ENCODE measurements around the gene GCH1. TPM values are rescaled to one million over a fixed set of nuclear protein-coding genes. Genes with fewer than 3 reads are reported as not detected.

Gene GCH1
- total RNA-seq, 3 donors from 2014 or later = 12.8 to 27.1 (median 19.3) TPM

DNA sequence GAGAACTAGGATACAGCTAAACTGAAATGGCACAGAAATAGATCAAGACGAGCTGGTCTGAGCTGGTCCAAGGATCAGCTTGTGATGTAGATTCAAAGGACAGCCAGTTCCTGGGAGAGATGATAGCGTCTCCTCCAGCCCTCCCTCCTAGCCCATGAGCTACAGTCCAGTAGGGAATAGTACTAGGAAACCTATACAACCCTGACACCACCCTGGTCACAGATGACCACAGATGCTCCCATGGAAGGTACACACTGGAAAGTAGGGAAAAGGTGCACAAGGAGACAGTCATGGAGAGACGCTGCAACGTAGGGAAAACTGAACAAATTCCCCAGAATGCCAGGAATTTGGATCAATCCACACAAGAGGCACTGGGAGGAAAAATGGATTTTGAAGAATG lies 6.9 kb downstream of the GCH1 start:
- no peak for ATAC-seq
- Histone ChIP-seq H3K9me3 (no peaks in the 10 kb centered on the region), H3K36me3 (ENCODE audit: low read depth) (no peaks in the 10 kb centered on the region), H3K4me3 (no peak overlapping the region), H3K4me1 (ENCODE audit: low read depth) (no peaks in the 10 kb centered on the region)
- TF ChIP-seq, protein P1, sequence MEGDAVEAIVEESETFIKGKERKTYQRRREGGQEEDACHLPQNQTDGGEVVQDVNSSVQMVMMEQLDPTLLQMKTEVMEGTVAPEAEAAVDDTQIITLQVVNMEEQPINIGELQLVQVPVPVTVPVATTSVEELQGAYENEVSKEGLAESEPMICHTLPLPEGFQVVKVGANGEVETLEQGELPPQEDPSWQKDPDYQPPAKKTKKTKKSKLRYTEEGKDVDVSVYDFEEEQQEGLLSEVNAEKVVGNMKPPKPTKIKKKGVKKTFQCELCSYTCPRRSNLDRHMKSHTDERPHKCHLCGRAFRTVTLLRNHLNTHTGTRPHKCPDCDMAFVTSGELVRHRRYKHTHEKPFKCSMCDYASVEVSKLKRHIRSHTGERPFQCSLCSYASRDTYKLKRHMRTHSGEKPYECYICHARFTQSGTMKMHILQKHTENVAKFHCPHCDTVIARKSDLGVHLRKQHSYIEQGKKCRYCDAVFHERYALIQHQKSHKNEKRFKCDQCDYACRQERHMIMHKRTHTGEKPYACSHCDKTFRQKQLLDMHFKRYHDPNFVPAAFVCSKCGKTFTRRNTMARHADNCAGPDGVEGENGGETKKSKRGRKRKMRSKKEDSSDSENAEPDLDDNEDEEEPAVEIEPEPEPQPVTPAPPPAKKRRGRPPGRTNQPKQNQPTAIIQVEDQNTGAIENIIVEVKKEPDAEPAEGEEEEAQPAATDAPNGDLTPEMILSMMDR (IDR thresholded peaks at IDR 0.05) = no peak
- intact Hi-C loops (cut with DNase I, micrococcal nuclease) = no loop called here
- no peak for DNase-seq

DNA sequence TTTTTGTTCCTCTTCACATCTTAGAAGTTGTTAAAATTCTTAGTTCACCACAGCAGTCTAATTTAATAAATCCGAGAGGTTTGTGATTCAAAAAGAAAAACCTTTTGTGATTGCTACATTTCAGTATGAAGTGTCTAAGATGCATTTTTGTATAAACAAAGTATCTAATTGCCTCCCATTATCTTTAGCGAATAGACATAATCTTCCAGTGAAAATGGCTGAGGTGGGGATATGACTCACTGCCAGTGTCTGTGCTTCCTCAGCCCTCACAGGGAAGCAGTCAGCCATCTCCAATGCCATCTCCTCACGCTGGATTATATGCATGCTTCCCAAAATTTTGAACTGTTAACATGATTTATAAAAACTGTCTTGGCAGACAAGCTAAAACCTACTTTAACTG lies 7.6 kb downstream of the GCH1 start:
- Histone ChIP-seq H3K36me3 (ENCODE audit: low read depth) (no peaks in the 10 kb centered on the region), H3K4me1 (ENCODE audit: low read depth) (no peaks in the 10 kb centered on the region), H3K9me3 (no peaks in the 10 kb centered on the region), H3K4me3 (no peak overlapping the region)
- intact Hi-C loops (cut with DNase I, micrococcal nuclease) = no loop called here
- TF ChIP-seq, protein P1 (IDR thresholded peaks at IDR 0.05) = no peak
- ATAC-seq (no peak), DNase-seq (no peak)

DNA sequence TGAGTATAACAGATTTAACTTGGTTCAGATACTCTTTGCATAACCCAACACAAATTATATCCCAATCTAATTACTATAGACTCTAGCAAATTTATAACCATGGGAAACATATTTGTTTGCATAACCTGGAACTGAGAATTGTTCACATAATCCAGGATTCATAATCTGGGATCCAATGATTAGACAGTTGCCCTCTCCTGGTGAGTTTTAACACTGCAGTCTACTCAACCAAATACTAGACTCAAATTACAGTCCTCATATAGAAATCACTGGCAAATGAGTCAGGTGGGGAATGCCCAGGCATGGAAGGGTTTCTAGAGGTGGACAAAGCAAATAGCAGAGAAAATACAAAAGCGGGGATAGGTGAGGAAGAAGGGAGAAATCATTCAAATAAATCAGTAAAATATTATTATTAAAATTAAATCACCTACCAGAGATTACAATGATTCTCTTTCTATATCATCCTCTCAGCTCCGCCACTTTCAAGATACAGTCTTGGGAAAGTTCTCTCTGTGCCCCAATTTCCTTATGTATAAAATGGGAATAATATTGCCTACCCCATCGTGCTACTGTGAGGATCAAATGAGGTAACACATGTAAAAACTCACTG lies 9.4 kb downstream of the GCH1 start:
- H3K4me3 ChIP-seq = no peak overlapping the region
- H3K9me3 ChIP-seq = no peaks in the 10 kb centered on the region
- peaks cover under 1% of the 10 kb centered on the region for H3K4me1 ChIP-seq (ENCODE audit: low read depth)
- ATAC-seq (peak; percentile 61), DNase-seq (peak in 1 of 3 donors; percentile 81)
- TF ChIP-seq, protein P1 (IDR thresholded peaks at IDR 0.05) = peak; percentile 40
- H3K36me3 ChIP-seq (ENCODE audit: low read depth) = no peaks in the 10 kb centered on the region
- intact Hi-C loops (cut with DNase I, micrococcal nuclease) = no loop called here

DNA sequence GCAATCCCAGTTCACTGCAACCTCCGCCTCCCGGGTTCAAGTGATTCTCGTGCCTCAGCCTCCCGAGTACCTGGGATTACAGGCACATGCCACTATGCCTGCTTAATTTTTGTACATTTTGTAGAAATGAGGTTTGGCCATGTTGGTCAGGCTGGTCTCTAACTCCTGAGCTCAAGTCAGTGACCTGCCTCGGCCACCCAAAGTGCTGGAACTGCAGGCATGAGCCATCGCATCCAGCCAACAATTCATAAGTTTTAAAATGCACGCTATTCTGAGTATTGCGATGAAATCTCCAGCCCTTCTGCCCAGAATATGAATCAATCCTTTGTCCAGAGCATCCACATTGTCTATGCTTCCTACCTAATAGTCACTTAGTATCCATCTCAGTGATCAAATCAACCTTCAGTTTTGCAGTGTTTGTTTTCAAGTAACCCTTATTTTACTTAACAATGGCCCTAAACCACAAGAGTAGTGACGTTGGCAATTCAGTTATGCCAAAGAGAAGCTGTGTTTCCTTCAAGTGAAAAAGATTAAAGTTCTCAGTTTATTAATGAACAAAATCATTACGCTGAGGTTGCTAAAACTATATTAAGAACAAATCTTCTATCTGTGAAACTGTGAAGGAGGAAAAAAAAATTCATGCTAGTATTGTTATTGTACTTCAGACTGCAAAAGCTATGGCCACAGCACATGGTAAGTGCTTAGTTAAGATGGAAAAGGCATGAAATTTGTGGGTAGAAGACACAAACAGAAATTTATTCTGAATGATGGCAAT lies 11.0 kb downstream of the GCH1 start:
- Histone ChIP-seq H3K36me3 (ENCODE audit: low read depth) (no peaks in the 10 kb centered on the region), H3K4me3 (no peak overlapping the region), H3K9me3 (no peaks in the 10 kb centered on the region), H3K4me1 (ENCODE audit: low read depth) (peaks cover 3% of the 10 kb centered on the region)
- no peak for ATAC-seq
- intact Hi-C loops (cut with DNase I, micrococcal nuclease) = no loop called here
- DNase-seq = no peak
- TF ChIP-seq, protein P1 (IDR thresholded peaks at IDR 0.05) = no peak

DNA sequence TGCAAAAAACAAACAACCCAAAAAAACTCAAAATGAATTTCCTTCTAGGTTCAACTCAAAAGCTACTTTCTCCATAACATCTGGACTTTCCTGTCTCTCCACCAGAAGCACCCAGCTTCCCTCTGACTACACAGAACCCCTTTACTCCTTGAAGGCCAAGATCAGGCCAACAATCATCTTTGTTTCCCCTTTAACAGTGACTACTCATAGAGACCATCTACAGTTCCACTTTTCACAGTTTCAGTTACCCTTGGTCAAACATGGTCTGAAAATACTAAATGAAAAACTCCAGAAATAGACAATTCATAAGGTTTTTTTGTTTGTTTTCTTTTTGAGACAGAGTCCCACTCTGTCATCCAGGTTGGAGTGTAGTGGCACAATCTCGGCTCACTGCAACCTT lies 11.8 kb downstream of the GCH1 start:
- TF ChIP-seq, protein P1 (IDR thresholded peaks at IDR 0.05) = no peak
- Histone ChIP-seq H3K9me3 (no peaks in the 10 kb centered on the region), H3K36me3 (ENCODE audit: low read depth) (no peaks in the 10 kb centered on the region), H3K4me1 (ENCODE audit: low read depth) (peaks cover 3% of the 10 kb centered on the region), H3K4me3 (no peak overlapping the region)
- intact Hi-C loops (cut with DNase I, micrococcal nuclease) = no loop called here
- ATAC-seq (no peak), DNase-seq (no peak)
